ENCODE data around the gene TMEM134. TPM values are rescaled to one million over a fixed set of nuclear protein-coding genes. Genes with fewer than 3 reads are reported as not detected.
"Not testable (repeated sequence)": the region's sequence is repeated elsewhere in the genome, so short reads cannot be mapped to it uniquely, and the experiment has no call there.

Gene TMEM134
- total RNA-seq (10 to 100 TPM; 45.1 to 72.1 (median 52.4) TPM), polyA plus RNA-seq (10 to 100 TPM; 90.1 to 93.4 TPM)

GRCh38 chr11:67468759-67469507 lies at the start of gene TMEM134:
Gene TMEM134, minus strand, starts transcription at chr11:67469251. Its CDS starts 59 bp downstream, at chr11:67469192.
- H3K27ac ChIP-seq: peak within 1 kb of the TSS; percentile 67 to 89 (median 84)
- no peaks in the 10 kb centered on the region for H3K9me3 ChIP-seq
- TF ChIP-seq, protein P1, sequence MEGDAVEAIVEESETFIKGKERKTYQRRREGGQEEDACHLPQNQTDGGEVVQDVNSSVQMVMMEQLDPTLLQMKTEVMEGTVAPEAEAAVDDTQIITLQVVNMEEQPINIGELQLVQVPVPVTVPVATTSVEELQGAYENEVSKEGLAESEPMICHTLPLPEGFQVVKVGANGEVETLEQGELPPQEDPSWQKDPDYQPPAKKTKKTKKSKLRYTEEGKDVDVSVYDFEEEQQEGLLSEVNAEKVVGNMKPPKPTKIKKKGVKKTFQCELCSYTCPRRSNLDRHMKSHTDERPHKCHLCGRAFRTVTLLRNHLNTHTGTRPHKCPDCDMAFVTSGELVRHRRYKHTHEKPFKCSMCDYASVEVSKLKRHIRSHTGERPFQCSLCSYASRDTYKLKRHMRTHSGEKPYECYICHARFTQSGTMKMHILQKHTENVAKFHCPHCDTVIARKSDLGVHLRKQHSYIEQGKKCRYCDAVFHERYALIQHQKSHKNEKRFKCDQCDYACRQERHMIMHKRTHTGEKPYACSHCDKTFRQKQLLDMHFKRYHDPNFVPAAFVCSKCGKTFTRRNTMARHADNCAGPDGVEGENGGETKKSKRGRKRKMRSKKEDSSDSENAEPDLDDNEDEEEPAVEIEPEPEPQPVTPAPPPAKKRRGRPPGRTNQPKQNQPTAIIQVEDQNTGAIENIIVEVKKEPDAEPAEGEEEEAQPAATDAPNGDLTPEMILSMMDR (IDR thresholded peaks at IDR 0.05): peak in 1 of 4 donors; percentile 32
- DNase-seq: peak; percentile 90 to 98 (median 94)
- WGBS, 2 donors: 1% methylated on average over 62 to 76 of the region's 76 CpGs
- no peaks in the 10 kb centered on the region for H3K27me3 ChIP-seq
- peak within 1 kb of the TSS; percentile 76 to 98 (median 96) for H3K4me3 ChIP-seq
- H3K36me3 ChIP-seq: no peaks in the 10 kb centered on the region
- intact Hi-C loops (cut with DNase I): no loop called here
- no peak for FAIRE-seq
- peak; percentile 77 to 90 (median 82) for ATAC-seq
- peaks cover 0 to 16% (median 3%) of the 10 kb centered on the region in 3 donors for H3K4me1 ChIP-seq

GRCh38 chr11:67517784-67518552 lies 48.9 kb upstream of the TMEM134 start:
- H3K36me3 ChIP-seq: no peaks in the 10 kb centered on the region
- intact Hi-C loops (cut with DNase I): no loop called here
- ATAC-seq: no peak
- H3K27ac ChIP-seq: no peak overlapping the region
- TF ChIP-seq, protein P1 (IDR thresholded peaks at IDR 0.05): no peak
- FAIRE-seq: no peak
- no peak for DNase-seq
- H3K27me3 ChIP-seq: no peaks in the 10 kb centered on the region
- H3K9me3 ChIP-seq: no peaks in the 10 kb centered on the region
- WGBS, 2 donors: 84 to 88% methylated on average over 10 of the region's 10 CpGs
- H3K4me1 ChIP-seq: no peaks in the 10 kb centered on the region
- no peak overlapping the region for H3K4me3 ChIP-seq

GRCh38 chr11:67516806-67517205 lies 47.8 kb upstream of the TMEM134 start:
- Histone ChIP-seq H3K27me3 (no peaks in the 10 kb centered on the region), H3K4me3 (no peak overlapping the region), H3K9me3 (no peaks in the 10 kb centered on the region), H3K36me3 (no peaks in the 10 kb centered on the region), H3K27ac (no peak overlapping the region), H3K4me1 (no peaks in the 10 kb centered on the region)
- ATAC-seq: no peak
- DNase-seq: peak in 1 of 6 donors; percentile 42
- 91 to 94% methylated on average over 9 of the region's 9 CpGs for WGBS, 2 donors
- intact Hi-C loops (cut with DNase I): no loop called here
- TF ChIP-seq, protein P1 (IDR thresholded peaks at IDR 0.05): no peak
- no peak for FAIRE-seq

DNA sequence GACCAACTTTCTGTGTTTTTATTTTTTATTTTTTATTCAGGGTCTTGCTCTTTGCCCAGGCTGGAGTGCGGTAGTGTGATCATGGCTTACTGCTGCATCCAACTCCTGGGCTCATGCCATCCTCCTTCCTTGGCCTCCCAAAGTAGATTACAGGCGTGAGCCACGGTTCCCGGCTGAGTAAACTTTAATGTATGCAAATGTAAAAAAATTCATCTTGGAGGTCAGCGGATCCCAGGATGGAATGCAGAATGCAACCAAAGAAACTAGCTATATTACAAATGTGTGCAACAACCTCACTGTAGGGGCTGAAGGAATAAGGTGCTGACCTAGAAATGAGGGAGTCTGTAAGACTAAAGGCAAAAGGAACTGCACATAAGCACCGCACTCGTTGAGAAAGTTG lies 45.1 kb upstream of the TMEM134 start:
- Histone ChIP-seq H3K4me1 (no peaks in the 10 kb centered on the region), H3K27me3 (no peaks in the 10 kb centered on the region), H3K36me3 (no peaks in the 10 kb centered on the region), H3K27ac (no peak overlapping the region), H3K4me3 (no peak overlapping the region), H3K9me3 (no peaks in the 10 kb centered on the region)
- no peak for FAIRE-seq
- TF ChIP-seq, protein P1 (IDR thresholded peaks at IDR 0.05): no peak
- ATAC-seq: no peak
- intact Hi-C loops (cut with DNase I): no loop called here
- DNase-seq: no peak
- WGBS, 2 donors: 71% methylated on average over 7 of the region's 7 CpGs

DNA sequence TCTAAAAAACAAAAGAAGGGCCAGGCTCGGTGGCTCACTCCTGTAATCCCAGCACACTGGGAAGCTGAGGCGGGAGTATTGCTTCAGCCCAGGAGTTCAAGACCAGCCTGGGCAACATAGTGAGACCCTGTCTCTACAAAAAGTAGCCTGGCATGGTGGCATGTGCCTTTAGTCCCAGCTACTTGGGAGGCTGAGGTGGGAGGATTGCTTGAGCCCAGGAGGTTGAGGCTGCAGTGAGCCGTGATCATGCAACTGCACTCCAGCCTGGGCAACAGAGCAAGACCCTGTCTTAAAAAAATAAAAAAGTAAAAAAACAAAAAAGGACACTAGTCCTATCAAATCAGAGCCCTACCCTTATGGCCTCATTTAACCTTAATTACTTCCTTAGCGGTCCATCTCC lies 42.5 kb upstream of the TMEM134 start:
- ATAC-seq; H3K4me3 ChIP-seq; FAIRE-seq; DNase-seq; intact Hi-C loops (cut with DNase I); H3K4me1 ChIP-seq; H3K27me3 ChIP-seq; H3K27ac ChIP-seq; H3K36me3 ChIP-seq; H3K9me3 ChIP-seq: not testable (repeated sequence)
- 85 to 88% methylated on average over 4 of the region's 4 CpGs for WGBS, 2 donors

Data from pancreas (tissue), 10 donors.